ENCODE results near the gene ZNF853.

The ZNF853 gene

GRCh38 chr7:6637544-6638229 is 22.3 kb downstream of the ZNF853 start:
- DNase-seq: peak; percentile 63

DNA sequence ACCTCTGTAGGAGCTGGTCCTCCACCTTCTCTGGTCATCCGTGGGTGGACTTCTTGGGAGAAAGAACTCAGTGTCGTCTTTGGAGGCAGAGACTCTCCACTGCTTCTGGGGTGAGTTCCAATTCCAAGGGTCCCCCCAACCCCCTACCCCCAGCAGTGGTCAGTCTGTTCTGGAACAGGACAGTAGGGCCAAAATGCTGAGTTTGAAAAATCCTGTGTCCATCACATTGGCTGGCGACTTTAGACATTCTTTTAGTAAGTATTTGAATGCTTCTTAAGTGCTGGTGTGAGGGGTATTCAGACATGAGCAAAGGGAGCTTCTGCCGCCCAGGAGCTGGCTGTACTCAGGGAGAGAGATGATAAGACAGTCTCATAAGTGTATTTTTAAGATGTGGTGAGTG is 23.6 kb downstream of the ZNF853 start:
- no peak for DNase-seq

DNA sequence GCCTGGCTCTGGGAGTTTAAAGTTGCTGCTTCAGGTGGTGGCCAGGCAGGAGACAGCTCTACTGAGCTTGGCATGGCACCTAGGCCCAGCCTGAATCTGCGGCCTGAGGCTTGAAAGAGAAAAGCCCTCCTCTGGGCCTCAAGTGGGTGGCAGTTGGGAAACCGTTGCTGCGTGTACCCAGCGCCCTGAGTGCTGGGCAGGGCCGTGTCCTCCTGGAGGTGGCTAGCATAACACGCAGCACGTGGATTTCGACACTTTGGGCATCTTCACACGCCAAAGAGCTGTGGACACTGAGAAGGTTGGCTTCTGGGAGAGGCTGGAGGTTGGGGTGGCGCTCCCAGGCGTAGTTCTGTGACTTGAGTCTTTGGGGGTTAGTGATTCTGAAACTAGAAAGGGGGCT is 24.2 kb downstream of the ZNF853 start:
- DNase-seq: no peak

DNA sequence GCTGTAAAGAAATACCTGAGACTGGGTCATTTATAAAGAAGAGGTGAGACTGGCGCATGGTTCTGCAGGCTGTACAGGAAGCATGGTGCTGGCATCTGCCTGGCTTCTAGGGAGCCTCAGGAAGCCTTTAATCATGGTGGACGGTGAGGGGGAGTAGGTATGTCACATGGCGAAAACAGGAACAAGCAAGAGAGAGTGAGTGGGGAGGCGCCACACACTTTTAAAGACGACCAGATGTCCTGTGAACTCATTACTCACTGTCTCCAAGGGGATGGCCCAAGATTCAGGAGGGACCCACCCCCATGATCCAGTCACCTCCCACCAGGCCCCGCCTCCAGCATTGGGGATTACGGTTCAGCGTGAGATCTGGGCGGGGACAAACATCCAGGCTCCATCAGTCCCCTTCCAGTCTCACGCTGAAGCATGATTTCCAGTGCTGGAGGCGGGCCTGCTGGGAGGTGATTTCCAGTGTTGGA is 24.9 kb downstream of the ZNF853 start:
- DNase-seq: no peak

DNA sequence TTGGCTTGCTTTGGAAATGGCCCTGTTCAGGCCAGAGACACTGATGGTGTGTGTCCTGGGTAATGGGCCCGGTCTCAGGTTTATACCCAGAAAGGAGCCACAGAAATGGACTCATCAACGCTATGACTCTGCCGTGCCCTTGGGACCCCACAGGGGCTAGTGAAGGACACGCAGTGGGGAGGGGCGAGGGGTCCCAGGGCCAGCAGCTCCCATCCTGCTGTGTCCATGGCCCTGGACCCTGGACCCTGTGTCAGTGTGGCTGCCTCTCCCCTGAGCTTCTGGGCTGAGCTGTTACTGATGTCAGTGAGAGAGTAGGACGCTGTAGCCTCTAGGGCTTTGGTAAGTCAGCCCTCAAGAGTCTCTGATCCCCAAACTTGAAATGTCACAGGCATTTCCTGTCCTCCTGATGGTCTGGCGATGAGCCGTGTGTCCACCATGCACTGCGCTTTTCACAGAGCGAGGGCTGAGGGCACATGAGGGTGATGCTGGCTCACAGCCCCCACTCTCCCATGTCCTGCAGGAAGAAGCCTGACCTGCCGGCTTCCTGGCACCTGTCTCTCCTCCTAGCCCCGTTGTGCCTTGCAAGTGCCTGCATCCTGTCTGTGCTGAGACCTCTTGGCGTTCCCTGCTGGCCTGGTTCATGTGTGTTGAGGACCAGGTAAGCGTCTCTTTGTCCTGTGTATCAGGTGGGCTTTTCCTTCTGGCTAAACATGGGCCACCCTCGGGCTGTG is 26.1 kb downstream of the ZNF853 start:
- no peak for DNase-seq

GRCh38 chr7:6642239-6642839 is 26.9 kb downstream of the ZNF853 start:
- no peak for DNase-seq

DNA sequence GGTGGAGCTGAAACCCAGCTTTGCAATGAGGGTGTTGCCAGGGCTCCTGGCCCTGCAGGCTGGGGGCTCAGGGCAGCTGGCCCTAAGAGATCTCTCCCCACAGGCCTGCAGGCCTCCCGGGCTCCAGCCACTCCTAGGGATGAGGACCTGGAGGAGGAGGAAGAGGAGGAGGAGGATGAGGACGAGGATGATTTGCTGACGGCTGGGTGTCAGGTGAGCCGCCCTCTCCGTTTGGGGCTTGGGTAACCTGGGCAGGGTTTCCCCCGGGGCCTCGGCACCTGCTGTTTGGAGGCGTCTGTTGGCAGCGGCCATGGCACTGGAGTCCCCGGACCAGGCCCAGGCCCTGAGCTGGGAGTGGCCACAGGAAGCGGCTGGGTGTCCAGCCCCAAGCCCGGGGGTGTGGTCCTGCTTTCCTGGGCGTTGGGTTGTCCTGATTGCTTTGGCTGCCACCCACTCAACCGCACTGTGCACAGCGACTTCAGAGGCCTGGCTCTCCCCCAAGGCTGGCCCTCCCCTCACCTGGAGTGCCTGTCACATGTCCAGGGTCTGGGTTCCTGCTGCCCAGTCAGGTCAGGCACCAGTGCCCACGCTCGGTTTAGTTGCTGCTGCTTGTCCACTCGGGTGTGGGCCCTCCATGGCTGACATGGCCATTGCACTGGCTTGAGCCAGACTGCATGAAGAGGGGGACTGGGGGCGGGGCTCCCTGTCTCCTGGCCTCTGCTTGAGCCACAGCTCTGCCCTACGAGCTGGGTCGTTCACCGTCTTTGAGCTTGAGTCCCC is 27.6 kb downstream of the ZNF853 start:
- DNase-seq: no peak

DNA sequence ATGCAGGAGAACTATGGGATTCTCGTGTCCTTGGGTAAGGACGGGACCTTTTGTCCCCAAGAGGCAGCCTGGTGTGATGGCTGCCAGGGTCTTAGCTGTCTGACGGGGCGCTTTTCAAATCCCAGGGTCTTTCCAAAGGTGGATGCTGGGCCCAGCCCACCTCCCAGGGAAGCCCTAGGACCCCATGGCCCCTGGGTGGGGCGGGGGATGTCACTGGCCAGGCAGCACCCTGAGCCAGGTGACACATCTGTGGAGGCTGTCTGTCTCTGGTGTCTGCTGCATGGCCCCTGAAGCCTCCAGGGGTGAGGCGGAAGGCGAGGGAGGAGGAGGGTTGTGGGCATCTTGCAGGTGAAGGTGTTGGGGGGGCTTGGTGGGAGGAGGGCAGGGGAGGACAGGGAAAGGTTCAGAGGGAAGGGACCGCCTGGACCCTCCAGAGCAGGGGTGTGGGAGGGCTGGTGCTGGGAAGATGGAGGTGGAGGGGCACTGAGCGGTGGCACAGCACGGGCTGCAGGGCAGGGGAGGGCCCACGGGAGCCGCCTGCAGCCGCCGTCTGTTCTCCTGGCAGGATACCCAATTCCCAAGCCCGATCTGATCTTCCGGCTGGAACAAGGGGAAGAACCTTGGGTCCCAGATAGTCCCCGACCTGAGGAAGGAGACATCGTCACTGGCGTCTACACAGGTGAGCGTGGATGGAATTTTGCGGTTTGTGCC is 28.7 kb downstream of the ZNF853 start:
- no peak for DNase-seq

DNA sequence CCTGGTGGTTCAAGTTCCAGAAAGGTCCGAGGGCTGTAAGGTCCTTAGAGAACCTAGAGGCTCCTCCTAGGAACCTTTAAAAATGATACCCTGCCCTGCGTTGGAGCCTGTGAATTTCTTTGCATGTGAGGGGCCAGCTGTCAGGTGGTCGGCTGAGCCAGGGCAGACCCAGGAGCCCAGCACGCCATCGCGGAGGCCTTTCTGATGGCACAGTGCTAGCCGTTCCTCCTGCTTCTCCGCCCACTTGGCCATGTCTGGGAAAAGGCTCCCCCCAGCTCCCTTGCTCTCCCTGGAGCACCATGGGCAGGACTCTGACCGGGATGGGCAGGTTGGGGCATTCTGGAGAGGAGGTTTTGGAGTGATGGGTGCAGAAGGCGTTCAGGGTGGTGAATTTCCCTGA is 29.3 kb downstream of the ZNF853 start:
- no peak for DNase-seq

DNA sequence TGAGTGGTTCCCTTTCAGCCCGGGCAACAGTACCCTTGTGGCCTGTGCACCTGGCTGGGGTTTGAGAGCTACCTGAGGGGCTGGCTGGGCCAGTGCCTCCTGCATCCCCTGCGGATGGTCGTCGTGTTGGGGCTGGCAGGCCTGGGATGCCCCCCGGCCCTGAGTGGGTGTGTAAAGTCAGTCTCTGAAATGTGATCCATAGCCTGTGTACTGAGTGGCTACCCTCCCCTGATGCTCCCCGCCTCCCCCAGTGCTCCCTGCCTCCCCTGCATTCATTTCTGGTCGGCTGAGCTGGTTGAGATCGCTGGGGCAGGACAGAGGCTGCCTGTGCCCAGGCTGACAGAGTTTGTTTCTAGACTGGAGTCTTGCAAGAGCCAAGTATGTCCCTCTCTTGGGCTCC is 31.1 kb downstream of the ZNF853 start:
- no peak for DNase-seq

DNA sequence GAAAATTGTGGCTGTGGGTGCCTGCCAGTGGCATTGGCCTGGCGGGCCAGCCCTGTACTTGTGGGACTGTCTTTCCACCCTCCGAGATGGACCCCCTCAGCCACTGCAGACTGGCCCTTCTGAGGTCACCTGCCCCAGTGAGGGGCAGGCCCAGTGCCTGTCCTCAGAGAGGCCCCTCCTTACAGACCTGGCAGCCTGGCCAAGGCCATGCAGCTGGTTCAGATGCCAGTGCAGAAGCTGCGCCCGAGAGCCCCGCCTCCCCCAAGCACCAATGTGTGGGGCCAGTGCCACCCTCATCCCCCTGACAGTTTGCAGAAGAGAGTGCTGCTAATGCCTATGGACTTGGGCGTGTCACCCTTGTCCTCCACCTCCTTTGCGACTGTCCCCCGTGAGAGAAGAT is 31.7 kb downstream of the ZNF853 start:
- DNase-seq: no peak

GRCh38 chr7:6647541-6647940 is 32.1 kb downstream of the ZNF853 start:
- no peak for DNase-seq

- DNase-seq: no peak
Measured at GRCh38 chr7:6648066-6648814, 32.8 kb downstream of the ZNF853 start.

DNA sequence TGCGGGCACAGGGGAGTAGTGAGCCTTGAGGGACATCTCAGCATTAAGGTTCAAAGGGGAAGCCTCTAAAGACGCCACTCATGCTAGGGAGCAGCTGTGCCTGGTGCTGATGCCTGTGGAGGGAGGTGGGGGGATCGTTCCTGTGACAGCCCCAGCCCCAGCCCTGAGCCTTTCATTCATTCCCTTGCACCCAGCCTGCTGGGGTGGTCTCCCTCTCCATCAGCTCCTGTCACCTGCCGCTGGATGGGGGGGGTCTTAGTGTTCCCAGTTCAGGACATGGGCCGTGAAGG is 33.4 kb downstream of the ZNF853 start:
- DNase-seq: no peak

GRCh38 chr7:6649241-6649961 is 34.0 kb downstream of the ZNF853 start:
- DNase-seq: no peak

DNA sequence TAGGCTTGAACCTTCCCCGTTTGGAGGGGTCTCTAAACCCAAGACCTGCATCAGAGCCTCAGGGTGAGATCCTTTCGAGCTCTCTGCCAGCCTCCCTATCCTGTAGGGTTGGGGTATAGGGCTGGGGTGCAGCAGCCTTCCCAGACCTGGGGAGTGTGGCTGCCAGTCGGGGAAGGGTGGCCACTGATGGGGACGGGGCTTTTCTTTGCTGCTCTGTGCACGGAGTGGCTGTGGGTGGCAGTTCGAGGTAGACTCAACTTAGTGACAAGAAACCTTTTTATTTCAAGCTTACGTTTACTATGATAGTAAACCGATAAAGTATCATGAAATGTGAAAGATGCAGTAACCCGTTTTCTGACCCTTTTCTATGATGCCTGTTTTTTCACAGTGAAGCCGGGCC is 34.7 kb downstream of the ZNF853 start:
- DNase-seq: no peak

- no peak for DNase-seq
Measured at GRCh38 chr7:6650521-6651011, 35.2 kb downstream of the ZNF853 start.

GRCh38 chr7:6651851-6652445 is 36.5 kb downstream of the ZNF853 start:
- no peak for DNase-seq

DNA sequence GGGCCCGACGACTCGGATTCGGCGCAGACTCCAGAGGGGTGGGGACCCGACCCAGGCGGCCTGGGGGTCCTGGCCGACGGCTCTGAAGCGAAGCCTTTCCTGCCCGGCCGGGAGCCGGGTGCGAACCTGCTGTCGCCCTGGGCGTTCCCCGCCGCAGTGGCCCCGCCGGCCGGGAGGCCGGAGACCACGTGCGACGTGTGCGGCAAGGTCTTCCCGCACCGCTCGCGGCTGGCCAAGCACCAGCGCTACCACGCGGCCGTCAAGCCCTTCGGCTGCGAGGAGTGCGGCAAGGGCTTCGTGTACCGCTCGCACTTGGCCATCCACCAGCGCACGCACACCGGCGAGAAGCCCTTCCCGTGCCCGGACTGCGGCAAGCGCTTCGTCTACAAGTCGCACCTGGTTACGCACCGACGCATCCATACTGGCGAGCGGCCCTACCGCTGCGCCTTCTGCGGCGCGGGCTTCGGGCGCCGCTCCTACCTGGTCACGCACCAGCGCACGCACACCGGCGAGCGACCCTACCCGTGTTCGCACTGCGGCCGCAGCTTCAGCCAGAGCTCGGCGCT is 37.1 kb downstream of the ZNF853 start:
- no peak for DNase-seq

Data from activated gamma-delta T cell treated with Interleukin-2 at 50 U/mL for 16 hours (primary cell).